ENCODE measurements around the gene HSP90AB1.
"Not testable (repeated sequence)": the region's sequence is repeated elsewhere in the genome, so short reads cannot be mapped to it uniquely, and the experiment has no call there.

HSP90AB1 gene

DNA sequence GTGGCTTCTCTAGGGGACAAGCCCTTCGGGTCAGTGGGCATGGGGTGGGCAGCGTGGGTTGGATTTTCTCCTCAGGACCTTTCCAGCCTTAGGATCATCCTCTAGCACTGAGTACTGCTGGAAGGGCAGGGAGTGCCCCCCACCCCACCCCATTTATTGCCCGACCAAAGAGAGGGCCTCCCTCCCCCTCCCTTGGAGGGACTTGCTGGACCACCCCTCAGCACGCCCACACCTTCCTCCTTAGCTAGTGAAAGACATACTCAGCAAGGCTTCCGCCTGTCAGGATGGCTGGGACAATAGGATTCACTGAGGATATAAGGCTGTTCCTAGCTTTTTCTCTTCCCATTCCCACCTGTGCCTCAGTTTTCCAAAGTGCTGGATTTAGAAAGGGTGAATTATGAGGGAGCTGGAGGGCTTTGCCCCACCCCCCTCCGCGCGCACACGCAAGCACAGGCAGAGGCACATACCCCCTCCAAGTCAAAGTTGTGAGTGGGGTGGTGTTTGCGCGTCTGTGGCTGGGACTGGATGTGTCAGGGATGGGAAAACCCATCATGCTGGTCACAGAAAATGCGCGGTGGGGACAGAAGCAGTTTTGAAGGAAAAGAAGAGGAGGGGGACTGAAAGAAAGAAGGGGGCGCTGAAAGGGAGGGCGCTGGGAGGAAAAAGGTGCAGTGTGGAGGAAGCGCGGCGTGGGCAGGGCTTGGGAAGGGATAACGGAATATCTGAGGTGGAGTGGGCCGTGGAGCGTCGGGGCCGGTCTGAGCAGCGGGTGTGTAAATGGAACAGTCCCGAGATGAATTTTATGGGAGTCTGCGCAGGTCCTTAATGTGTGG is 24.2 kb upstream of the HSP90AB1 start:
- no peak for DNase-seq (ENCODE audit: low read depth in 2 of 2)

DNA sequence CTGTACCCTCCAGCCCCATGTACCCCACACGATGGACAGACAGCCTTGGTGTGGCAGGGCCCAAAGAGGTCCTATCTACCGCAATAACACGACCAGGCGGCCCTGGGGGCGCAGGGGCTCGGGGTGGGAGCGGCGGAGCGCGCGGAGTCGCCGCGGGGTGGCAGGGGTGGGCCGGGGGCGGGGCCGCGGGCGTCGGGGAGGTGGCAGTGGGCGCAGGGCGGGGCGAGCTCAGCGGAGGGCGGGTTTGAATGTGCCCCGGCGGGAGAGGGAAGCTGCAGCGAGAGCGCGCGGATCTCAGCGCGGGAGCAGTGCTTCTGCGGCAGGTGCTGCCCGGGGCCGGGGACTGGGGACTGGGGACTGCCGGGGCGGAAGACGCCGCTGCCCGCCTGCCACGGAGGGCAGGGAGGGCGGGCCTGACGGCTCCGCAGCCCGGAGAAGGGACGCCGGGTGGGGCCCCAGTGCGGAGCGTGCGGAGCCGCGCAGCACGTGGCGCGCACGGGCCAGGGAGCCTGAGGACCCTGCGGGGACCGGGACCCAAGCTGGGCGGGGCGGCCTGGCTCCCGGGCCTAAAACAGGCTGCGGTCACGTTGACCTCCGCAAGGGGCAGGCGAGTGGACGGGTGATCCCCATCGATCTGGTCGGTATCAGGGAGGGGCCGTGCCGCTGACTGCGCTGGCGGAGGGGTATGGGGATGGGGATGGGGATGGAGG is 23.4 kb upstream of the HSP90AB1 start, which contains the start of gene SLC29A1:
Gene SLC29A1 (plus strand): TSS at position 277 of the 710 bp plus-strand sequence. CDS start 3,719 bp downstream, outside the sequence.
- DNase-seq (ENCODE audit: low read depth in 2 of 2), result peak; percentile 59 to 64

DNA sequence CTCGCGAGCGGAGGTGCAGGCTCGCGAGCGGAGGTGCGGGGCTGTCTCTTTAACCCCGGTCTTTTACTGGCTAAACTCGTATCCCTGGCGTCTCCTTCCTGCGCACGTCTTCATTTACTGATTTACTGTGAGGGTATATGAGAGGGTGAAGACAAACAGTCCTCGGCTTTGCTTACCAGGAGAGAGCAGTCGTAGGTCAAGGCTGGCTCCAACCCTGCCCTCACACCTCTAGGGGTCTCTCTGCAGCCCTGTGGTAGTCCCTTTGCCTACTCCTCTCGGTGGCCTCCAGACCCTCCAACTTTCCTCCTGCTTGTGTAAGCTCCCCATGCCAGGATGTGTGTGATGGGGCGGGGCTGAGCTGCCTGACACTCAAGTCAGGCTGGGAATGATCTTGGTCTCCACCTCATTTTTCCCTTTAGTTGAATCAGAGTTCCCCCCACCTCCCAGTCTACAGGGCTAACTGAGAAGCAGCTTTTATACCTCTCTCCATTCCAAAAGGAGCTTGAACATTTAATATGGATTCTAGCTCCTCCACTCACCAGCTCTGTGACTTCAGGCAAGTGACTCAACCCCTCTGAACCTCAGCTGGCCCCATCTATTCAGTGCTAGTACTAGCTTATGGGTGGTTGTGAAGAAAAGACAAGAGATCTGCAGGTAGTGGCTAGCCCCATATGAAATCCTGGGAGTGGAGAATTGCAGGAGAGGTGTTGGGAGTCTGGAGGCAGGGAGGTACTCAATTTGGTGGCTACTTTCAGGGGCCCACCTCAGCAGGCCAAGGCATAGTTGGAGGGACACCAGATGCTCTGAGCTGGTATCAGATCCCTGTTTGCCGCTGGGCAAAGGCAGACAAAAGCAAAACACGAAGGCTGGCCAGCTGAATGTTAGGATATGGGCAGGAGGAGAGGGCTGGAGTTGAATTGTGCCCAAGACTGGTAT is 22.6 kb upstream of the HSP90AB1 start:
- DNase-seq (ENCODE audit: low read depth in 2 of 2), result no peak

DNA sequence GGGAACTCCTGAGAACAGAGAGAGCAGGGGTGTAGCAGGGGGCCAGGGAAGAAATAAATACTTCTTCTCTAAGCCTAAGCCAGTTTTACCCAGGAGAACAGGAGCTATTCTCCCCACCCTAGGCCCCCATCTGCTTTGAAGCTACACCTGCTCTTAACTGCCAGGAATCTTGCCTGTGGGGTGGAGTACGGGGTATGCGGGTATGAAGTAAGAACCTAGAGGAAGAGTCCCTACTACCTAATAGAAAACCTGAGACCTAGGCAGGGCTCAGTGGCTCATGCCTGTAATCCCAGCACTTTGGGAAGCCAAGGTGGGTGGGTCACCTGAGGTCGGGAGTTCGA is 22.0 kb upstream of the HSP90AB1 start:
- DNase-seq (ENCODE audit: low read depth in 2 of 2), result no peak

DNA sequence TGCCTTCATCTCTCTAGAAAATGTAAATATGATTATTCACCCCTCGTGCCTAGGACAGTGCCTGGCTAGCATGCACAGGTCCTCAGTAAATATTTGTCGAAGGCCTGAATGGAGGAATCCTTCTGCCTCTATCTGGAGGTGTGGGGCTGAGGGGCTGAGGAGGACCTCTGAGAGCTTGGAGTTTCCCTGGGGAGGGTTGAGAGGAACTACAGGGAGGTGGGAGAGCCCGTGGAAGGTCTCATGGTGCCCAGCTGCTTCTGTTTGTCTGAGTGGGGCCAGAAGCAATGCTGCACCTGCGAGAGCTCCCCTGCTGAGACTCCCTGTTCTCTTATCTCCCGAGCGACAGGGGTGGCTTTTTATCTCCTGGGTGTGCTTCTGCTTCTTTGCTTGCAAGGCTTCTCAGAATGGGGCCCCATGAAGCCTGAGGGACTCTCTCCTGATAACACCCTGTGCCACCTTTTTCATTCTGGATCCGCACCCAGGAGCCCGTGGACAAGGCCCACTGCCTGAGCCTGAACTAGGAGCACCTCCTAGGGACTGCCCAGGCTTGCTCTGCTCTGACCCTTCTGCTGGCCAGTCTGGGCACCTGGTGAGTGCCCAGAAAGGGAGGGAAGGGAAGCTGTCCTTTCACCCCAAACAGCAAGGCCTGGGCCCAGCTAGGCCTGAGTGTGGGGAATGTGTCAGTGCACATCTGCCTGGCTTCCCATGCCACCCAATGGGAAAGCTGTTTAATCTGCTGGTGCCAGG is 21.1 kb upstream of the HSP90AB1 start:
- DNase-seq (ENCODE audit: low read depth in 2 of 2), result no peak

DNA sequence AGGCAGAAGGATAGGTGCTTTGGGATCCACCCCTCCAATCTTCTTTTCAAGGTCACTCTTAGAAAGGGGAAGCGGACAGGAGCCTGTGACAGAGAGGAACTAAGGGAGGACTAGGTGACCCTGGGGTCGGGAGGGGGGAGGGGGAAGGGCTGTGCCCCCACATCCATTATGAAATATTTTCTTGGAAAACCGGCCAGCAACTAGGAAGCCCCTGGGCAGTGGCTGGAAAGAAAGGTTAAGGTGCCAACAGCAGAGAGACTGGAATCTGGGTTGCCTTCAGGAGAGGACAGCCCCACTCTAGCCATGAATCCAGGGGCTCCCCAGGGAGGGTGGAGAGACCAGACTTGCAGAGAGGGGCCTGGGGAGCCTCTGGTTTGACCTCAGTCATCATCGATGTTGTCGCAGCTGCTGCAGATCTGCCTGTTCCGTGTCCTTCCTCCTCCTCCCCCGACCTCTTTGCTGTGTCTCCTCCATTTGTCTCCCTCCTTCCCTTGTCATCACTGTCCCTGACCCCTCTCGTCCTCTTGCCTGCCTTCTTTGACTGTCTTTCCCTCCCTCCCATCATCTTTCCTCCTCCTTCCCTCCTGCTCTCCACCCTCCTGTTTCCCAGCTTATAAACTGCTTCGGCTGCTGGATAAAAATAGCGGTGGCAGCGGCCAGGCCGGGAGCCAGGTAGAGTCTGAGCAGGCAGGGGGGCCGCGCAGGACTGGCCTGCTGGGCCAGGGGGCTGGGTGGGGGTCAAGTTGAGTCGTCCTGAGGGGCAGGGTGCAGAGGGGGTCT is 20.3 kb upstream of the HSP90AB1 start:
- no peak for DNase-seq (ENCODE audit: low read depth in 2 of 2)

DNA sequence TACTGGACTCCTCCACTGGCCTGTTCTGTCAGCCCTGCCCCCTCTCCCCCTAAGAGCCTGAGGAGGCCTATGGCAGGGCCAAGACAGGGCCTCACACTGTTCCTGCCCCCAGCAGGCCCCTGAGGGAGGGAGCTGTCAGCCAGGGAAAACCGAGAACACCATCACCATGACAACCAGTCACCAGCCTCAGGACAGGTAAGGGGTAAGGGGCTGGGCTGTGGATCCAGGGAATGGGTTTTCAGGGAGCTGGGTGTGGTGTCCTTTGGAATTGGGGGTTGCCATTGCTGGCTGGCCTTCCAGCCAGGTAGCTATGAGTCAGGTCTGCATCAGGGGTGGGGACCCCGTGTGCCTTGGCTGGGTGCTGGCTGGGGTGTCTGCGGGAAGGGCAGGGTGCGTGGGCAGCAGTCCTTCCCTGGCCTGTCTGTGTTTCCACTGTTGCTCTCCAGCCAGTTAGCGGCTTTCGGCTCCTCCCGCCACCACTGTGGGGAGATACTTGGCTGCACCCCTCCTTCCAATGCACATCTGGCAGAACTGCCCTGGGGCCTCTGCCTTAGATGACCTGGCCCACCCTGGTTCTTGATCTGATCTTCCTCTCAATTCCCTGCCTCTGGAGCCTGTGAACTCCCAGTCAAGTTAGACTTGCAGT is 19.6 kb upstream of the HSP90AB1 start:
- DNase-seq (ENCODE audit: low read depth in 2 of 2), result no peak

DNA sequence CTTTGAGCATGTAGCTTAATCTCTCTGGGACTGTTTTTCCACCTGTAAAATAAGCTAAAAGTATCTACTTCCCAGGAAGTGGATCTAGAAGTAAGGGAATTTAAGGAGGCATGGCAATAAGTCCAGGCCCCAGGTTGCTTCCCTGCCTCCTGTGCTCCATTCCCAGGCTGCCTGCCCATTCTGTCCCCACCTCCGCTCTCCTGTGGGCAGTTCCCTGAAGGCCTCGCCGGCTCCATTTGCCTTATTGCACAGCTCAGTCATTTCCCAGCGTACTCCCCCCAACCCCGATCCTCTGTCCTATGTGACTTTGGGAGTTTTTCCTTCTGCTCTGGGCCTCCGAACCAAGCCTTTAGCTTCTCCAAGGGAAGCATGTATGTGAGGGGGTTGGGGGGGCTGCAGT is 18.9 kb upstream of the HSP90AB1 start:
- no peak for DNase-seq (ENCODE audit: low read depth in 2 of 2)

DNA sequence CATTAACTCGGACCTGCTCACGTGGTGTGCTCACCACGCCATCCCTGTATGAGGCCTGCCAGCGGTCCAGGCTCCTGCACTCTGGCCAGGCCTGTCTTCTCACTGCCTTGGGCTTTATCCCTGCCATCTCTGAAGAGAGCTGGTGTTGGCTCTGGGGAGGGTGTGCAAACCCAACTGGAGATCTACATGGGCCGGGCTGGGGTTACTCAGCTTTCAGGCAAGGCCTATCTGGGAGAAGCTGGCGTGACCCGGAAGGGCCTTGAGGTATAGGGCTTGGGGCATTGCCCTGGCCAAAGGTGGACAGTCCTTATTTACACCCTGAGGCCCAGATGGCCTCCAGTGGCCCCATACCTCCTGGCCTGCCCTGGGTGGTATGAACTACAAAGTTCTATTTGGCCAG is 18.5 kb upstream of the HSP90AB1 start:
- DNase-seq (ENCODE audit: low read depth in 2 of 2), result no peak

DNA sequence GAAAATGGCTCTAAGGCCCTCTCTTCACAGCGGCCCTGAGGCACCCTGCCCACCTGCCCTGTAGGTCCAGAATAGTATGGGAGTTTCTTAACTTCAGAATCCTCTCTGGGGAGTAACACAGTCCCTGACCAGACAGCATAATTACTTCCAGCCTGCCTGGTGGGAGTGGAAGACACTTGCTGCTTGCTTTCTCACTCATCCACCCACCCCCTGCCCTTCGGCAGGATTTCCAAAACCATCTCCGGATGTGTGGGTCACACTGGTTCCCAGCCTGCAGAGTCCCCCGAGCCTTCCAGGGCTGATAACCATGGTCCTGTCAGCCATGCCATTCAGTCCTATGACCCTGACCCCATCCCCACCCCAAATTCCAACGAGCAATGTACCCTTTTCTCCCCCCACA is 18.1 kb upstream of the HSP90AB1 start:
- DNase-seq (ENCODE audit: low read depth in 2 of 2), result no peak

DNA sequence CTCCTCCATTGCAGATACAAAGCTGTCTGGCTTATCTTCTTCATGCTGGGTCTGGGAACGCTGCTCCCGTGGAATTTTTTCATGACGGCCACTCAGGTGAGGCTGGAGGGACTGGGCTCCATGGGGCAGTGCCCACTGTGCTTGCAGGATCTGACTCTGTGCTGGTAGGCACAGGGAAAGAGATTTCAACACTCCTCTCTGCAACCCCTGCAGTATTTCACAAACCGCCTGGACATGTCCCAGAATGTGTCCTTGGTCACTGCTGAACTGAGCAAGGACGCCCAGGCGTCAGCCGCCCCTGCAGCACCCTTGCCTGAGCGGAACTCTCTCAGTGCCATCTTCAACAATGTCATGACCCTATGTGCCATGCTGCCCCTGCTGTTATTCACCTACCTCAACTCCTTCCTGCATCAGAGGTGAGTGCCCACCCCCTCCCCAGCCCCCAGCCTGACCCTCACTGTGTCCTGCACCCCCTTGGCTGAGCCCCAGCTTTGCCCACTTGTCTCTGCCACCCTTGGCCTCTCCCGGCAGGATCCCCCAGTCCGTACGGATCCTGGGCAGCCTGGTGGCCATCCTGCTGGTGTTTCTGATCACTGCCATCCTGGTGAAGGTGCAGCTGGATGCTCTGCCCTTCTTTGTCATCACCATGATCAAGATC is 17.4 kb upstream of the HSP90AB1 start:
- DNase-seq (ENCODE audit: low read depth in 2 of 2), result no peak

DNA sequence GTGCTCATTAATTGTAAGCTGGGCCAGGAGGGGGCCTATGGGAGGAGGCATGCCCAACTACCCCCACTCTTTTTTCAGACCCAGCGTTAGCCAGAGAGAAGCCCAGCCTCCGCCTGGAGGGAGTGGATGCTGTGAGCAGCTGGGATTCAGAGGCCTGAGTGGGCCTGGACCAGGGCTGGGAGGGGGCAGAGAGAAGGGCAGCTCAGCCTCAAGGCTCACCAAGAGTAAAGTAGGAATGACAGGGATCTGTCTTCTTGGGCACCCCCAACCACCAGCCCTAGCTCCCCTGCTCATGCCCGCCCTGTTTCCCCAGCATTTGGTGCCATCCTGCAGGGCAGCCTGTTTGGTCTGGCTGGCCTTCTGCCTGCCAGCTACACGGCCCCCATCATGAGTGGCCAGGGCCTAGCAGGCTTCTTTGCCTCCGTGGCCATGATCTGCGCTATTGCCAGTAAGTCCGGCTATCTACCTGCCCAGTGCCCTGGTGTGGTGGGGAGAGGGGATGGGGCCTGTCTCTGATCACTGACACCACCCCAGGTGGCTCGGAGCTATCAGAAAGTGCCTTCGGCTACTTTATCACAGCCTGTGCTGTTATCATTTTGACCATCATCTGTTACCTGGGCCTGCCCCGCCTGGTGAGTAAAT is 16.7 kb upstream of the HSP90AB1 start:
- no peak for DNase-seq (ENCODE audit: low read depth in 2 of 2)

DNA sequence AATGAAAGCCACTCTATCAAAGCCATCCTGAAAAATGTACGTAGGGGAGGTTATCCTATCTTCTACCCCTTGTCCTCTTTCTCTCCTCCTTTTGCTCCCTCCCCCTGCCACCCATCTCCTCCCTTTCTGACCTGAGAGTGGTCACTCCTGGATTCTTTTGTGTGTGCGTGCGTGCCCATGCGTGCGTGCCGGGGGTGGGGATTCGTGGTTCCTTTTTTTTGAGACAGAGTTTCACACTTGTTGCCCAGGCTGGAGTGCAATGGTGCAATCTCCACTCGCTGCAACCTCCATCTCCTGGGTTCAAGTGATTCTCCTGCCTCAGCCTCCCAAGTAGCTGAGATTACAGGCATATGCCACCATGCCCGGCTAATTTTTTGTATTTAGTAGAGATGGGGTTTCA is 15.5 kb upstream of the HSP90AB1 start:
- not testable (repeated sequence) for DNase-seq (ENCODE audit: low read depth in 2 of 2)

DNA sequence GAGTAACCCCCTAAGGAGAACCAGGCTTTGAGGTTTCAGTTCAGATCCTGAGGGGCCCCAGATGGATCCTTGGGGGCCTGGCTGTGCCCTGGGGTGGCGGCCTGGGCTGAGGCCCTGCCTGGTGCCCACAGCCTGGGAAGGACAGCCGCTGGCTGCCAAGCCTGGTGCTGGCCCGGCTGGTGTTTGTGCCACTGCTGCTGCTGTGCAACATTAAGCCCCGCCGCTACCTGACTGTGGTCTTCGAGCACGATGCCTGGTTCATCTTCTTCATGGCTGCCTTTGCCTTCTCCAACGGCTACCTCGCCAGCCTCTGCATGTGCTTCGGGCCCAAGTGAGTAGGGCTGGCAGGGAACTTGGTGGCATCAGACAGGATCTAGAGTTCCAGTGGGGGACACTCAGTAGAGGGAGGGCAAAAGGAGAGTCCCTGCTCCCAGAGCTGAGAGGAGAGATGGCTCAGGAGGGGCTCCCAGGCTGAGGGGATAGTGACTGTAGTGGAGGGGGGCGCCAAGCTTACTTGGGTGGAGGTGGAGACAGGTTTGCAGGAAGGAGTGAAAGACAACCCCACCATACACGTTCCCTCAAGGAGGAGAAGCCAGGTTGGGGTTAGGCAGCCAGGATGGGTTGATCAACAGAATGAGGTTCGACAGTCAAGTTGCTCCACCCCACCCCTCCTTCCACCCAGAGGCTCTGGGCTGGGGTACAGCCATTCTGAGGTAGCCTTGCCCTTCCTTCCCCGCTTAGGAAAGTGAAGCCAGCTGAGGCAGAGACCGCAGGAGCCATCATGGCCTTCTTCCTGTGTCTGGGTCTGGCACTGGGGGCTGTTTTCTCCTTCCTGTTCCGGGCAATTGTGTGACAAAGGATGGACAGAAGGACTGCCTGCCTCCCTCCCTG is 14.0 kb upstream of the HSP90AB1 start:
- no peak for DNase-seq (ENCODE audit: low read depth in 2 of 2)

DNA sequence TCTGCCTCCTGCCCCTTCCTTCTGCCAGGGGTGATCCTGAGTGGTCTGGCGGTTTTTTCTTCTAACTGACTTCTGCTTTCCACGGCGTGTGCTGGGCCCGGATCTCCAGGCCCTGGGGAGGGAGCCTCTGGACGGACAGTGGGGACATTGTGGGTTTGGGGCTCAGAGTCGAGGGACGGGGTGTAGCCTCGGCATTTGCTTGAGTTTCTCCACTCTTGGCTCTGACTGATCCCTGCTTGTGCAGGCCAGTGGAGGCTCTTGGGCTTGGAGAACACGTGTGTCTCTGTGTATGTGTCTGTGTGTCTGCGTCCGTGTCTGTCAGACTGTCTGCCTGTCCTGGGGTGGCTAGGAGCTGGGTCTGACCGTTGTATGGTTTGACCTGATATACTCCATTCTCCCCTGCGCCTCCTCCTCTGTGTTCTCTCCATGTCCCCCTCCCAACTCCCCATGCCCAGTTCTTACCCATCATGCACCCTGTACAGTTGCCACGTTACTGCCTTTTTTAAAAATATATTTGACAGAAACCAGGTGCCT is 13.3 kb upstream of the HSP90AB1 start:
- no peak for DNase-seq (ENCODE audit: low read depth in 2 of 2)

DNA sequence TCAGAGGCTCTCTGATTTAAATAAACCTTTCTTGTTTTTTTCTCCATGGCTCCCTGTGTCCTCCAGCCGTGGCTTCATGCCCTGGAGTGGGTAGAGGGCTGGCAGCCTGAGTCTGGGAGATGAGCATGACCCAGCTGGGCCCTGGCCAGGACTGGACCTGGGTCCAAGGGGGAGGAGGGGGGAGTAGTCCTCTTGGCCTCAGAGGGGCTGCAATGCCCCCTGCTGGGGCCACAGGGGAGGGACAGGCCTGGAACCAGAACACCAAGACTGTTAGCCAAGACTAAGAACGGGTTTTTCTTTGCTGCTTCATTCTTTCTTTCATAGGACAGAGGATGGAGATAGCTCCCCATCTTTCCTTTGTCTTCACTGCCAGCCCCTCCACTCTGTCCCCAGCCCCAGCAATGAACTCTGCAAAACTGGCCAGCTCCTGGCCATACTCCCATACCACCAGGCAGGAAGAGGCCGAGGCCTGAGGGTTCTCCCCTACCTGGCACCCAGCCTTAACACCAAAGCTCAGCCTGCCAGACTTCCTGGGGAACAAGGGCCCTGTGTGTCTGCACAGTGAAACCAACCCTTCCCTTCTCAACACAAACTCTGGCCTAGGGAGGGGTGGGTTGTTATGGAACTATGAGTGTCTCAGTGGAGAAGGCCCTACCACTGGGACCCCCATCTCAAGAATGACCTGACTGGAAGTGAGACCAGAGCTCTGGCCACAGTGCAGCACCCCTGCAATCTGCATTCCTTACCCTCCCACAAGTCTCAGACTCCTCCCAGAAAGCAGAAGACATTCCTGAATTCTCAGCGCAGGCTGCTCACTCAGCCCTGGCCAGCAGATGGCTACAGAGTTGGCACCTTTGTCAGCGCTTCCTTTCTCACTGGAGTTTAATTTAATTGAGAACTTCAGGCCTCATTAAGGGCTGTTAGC is 12.5 kb upstream of the HSP90AB1 start:
- no peak for DNase-seq (ENCODE audit: low read depth in 2 of 2)

DNA sequence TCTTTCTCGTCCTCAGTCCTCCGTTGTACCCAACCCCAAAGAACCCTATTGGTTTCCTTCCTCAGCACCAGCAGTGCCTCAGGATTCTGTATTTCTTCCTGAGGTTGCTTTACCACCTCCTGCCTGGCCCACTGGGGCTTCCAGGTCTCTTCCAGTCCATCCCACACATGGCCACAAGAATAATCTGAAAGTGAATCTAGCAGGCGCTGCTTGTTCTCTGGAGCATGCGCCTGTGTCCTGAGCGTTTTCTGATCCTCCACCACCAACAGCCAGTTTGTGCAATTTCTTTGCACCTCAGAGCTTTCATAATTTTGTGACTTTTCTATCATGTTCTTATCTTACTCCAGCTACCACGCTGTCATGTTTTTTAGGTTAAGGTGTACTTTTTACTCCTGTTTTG is 11.6 kb upstream of the HSP90AB1 start:
- no peak for DNase-seq (ENCODE audit: low read depth in 2 of 2)

All from stimulated activated CD8-positive, alpha-beta memory T cell treated with anti-CD3 and anti-CD28 coated beads, Interleukin-7, amount 100 ng/mL, for 1 hour (primary cell).